Peyer's patch (tissue), 4 donors: ENCODE data around the gene RAMP2. TPM values are rescaled to one million over a fixed set of nuclear protein-coding genes. Genes with fewer than 3 reads are reported as not detected.
"Not testable (repeated sequence)": the region's sequence is repeated elsewhere in the genome, so short reads cannot be mapped to it uniquely, and the experiment has no call there.

ENCODE experiments used
- DNase-seq, 3 donors: peaks; one replicate each; pipeline ENCODE4 v3.0.0-alpha.2; 2017 to 2019
- H3K27ac ChIP-seq, 4 donors: fragments of 200-600 bp; sonication (generic); one replicate each; pipeline ENCODE4 v1.5.1; 2016 to 2019
- H3K27me3 ChIP-seq, 2 donors: fragments of 200-600 bp; sonication (generic); one replicate each; pipeline ENCODE4 v1.5.1; 2019
- H3K36me3 ChIP-seq, 3 donors: fragments of 200-600 bp; sonication (generic); one replicate each; pipeline ENCODE4 v1.5.1; 2016 to 2019
- H3K4me1 ChIP-seq, 4 donors: fragments of 200-600 bp; sonication (generic); one replicate each; pipeline ENCODE4 v1.5.1; 2016 to 2019
- H3K4me3 ChIP-seq, 4 donors: fragments of 200-600 bp; sonication (generic); 1 replicate in 3 of 4; 2 replicates in 1 of 4; pipeline ENCODE4 v1.5.1; 2016 to 2019; ENCODE audit warnings: mild to moderate bottlenecking in 1 of 4
- H3K9me3 ChIP-seq, 4 donors: fragments of 200-600 bp; sonication (generic); one replicate each; pipeline ENCODE4 v1.5.1; 2016 to 2019; ENCODE audit warnings: mild to moderate bottlenecking in 1 of 4
- CTCF ChIP-seq, 6 experiments: fragments of 450-650 bp in 4 of 6; fragments of 200-600 bp in 2 of 6; sonication (generic) in 1 of 6; IDR thresholded peaks; one replicate each; pipeline ENCODE4 v1.5.1; 2017 to 2019; ENCODE audit warnings: antibody characterized with exemption in 6 of 6, mild to moderate bottlenecking in 3 of 6, moderate library complexity in 1 of 6
- POLR2A ChIP-seq, 2 donors: fragments of 450-650 bp; IDR thresholded peaks; one replicate each; pipeline ENCODE4 v1.5.1; 2017; ENCODE audit warnings: antibody characterized with exemption in 2 of 2, mild to moderate bottlenecking in 2 of 2, moderate library complexity in 2 of 2
- total RNA-seq, 4 donors: library from RNA; depleted of rRNA; stranded (reverse); fragments of >200 nt; gene quantifications; one replicate each; pipeline ENCODE4 v1.1.0, GENCODE V29; 2016

Gene RAMP2
- total RNA-seq, 4 donors from 2014 or later, result 2.3 to 9.9 (median 4.3) TPM

- peak overlapping the region; percentile 40 to 61 (median 56) for H3K4me3 ChIP-seq
- peak overlapping the region in 3 of 4 donors; percentile 29 to 60 (median 40) for H3K27ac ChIP-seq
- H3K36me3 ChIP-seq, result no peaks in the 10 kb centered on the region
- H3K4me1 ChIP-seq, result peaks cover 0 to 16% (median 8%) of the 10 kb centered on the region in 4 donors
- TF ChIP-seq CTCF (IDR thresholded peaks at IDR 0.05) (no peak), POLR2A (IDR thresholded peaks at IDR 0.05) (no peak)
- H3K27me3 ChIP-seq, result peaks cover 0 to 8% of the 10 kb centered on the region in 2 donors
- no peak for DNase-seq
- H3K9me3 ChIP-seq, result no peaks in the 10 kb centered on the region
Observed at GRCh38 chr17:42761638-42762037, 611 bp downstream of the RAMP2 start.

GRCh38 chr17:42766124-42766523 is 5.1 kb downstream of the RAMP2 start:
- no peaks in the 10 kb centered on the region for H3K27me3 ChIP-seq
- no peaks in the 10 kb centered on the region for H3K9me3 ChIP-seq
- H3K36me3 ChIP-seq, result no peaks in the 10 kb centered on the region

GRCh38 chr17:42767512-42767911 is 6.5 kb downstream of the RAMP2 start:
- Histone ChIP-seq H3K4me1 (no peaks in the 10 kb centered on the region), H3K27me3 (no peaks in the 10 kb centered on the region), H3K9me3 (no peaks in the 10 kb centered on the region), H3K27ac (no peak overlapping the region), H3K4me3 (no peak overlapping the region), H3K36me3 (no peaks in the 10 kb centered on the region)
- DNase-seq, result no peak
- TF ChIP-seq CTCF (IDR thresholded peaks at IDR 0.05) (no peak), POLR2A (IDR thresholded peaks at IDR 0.05) (no peak)

More at GRCh38 chr17:42766124-42766523, 5.1 kb downstream of the RAMP2 start:
- H3K4me3 ChIP-seq, result no peak overlapping the region
- H3K27ac ChIP-seq, result no peak overlapping the region
- H3K4me1 ChIP-seq, result peaks cover 0 to 6% (median 4%) of the 10 kb centered on the region in 4 donors
- TF ChIP-seq POLR2A (IDR thresholded peaks at IDR 0.05) (no peak), CTCF (IDR thresholded peaks at IDR 0.05) (no peak)
- no peak for DNase-seq

- H3K36me3 ChIP-seq, H3K4me3 ChIP-seq, H3K4me1 ChIP-seq, DNase-seq, H3K27ac ChIP-seq, H3K9me3 ChIP-seq, H3K27me3 ChIP-seq: not testable (repeated sequence)
Observed at GRCh38 chr17:42768006-42768405, 7.0 kb downstream of the RAMP2 start.

GRCh38 chr17:42769964-42770363 is 8.9 kb downstream of the RAMP2 start:
- not testable (repeated sequence) for H3K9me3 ChIP-seq, H3K27ac ChIP-seq, H3K36me3 ChIP-seq, DNase-seq, H3K4me3 ChIP-seq, H3K27me3 ChIP-seq
- peaks cover 0 to 11% (median 3%) of the 10 kb centered on the region in 4 donors for H3K4me1 ChIP-seq

- Histone ChIP-seq H3K27ac (peak overlapping the region; percentile 78 to 88 (median 83)), H3K27me3 (no peaks in the 10 kb centered on the region), H3K9me3 (no peaks in the 10 kb centered on the region), H3K36me3 (peaks cover 0 to 30% (median 0%) of the 10 kb centered on the region in 3 donors), H3K4me3 (peak overlapping the region; percentile 74 to 92 (median 85)), H3K4me1 (peaks cover 0 to 11% (median 3%) of the 10 kb centered on the region in 4 donors)
- TF ChIP-seq POLR2A (IDR thresholded peaks at IDR 0.05) (no peak), CTCF (IDR thresholded peaks at IDR 0.05) (no peak)
- DNase-seq, result no peak
Observed at GRCh38 chr17:42772945-42773289, 11.9 kb downstream of the RAMP2 start.
